ENCODE measurements around the gene RPL12.

The RPL12 gene

GRCh38 chr9:127450830-127451607 is at the start of gene RPL12, which contains the start of gene LRSAM1:
RPL12 (minus strand) TSS chr9:127451406; CDS start chr9:127451317, 89 bp downstream.
LRSAM1 (plus strand) TSS chr9:127451510; CDS start chr9:127454528, 3,018 bp downstream.
- DNase-seq, result peak; percentile 95

- no peak for DNase-seq
Observed at GRCh38 chr9:127500862-127501261, 49.7 kb upstream of the RPL12 start.

GRCh38 chr9:127500399-127500798 is 49.2 kb upstream of the RPL12 start:
- peak; percentile 76 for DNase-seq

GRCh38 chr9:127498298-127498697 is 47.1 kb upstream of the RPL12 start:
- DNase-seq, result no peak

- no peak for DNase-seq
Observed at GRCh38 chr9:127497656-127498290, 46.6 kb upstream of the RPL12 start.

- DNase-seq, result no peak
Observed at GRCh38 chr9:127496974-127497373, 45.8 kb upstream of the RPL12 start.

- peak; percentile 49 for DNase-seq
Observed at GRCh38 chr9:127495884-127496555, 44.8 kb upstream of the RPL12 start.

- DNase-seq, result peak; percentile 53
Observed at GRCh38 chr9:127494304-127494702, 43.1 kb upstream of the RPL12 start.

- DNase-seq, result peak; percentile 96
Observed at GRCh38 chr9:127493592-127494303, 42.5 kb upstream of the RPL12 start.

GRCh38 chr9:127492616-127493015 is 41.4 kb upstream of the RPL12 start:
- DNase-seq, result no peak

- peak; percentile 81 for DNase-seq
Observed at GRCh38 chr9:127491516-127491915, 40.3 kb upstream of the RPL12 start.

GRCh38 chr9:127490535-127491230 is 39.5 kb upstream of the RPL12 start:
- no peak for DNase-seq

GRCh38 chr9:127489471-127490115 is 38.4 kb upstream of the RPL12 start:
- DNase-seq, result peak; percentile 79

- DNase-seq, result no peak
Observed at GRCh38 chr9:127488946-127489345, 37.7 kb upstream of the RPL12 start.

GRCh38 chr9:127485995-127486394 is 34.8 kb upstream of the RPL12 start:
- DNase-seq, result peak; percentile 62

GRCh38 chr9:127482662-127483061 is 31.5 kb upstream of the RPL12 start:
- no peak for DNase-seq

- DNase-seq, result no peak
Observed at GRCh38 chr9:127479507-127480081, 28.4 kb upstream of the RPL12 start.

- no peak for DNase-seq
Observed at GRCh38 chr9:127474592-127474991, 23.4 kb upstream of the RPL12 start.

- DNase-seq, result no peak
Observed at GRCh38 chr9:127473932-127474331, 22.7 kb upstream of the RPL12 start.

GRCh38 chr9:127473501-127473900 is 22.3 kb upstream of the RPL12 start:
- no peak for DNase-seq

- no peak for DNase-seq
Observed at GRCh38 chr9:127470662-127471061, 19.5 kb upstream of the RPL12 start.

GRCh38 chr9:127467621-127468020 is 16.4 kb upstream of the RPL12 start:
- DNase-seq, result no peak

Data from NCI-H2171 treated with DMSO at 0.1 percent for 48 hours (cell line).